Caco-2 (cell line): ENCODE results near the gene LPIN1. TPM values are rescaled to one million over a fixed set of nuclear protein-coding genes. Genes with fewer than 3 reads are reported as not detected.

Experiments
- BruUV-seq: library from RNA; stranded (reverse); fragments of 400-500 nt; replicated peaks from 2 replicates; lab custom pipeline; 2021; lab: Mats Ljungman, UMichigan
- CTCF ChIA-PET: fragments of 300-600 bp; sonication (Branson Sonifier 250); formaldehyde crosslinking; loops from one replicate; lab custom pipeline; 2022; ENCODE audit warnings: antibody characterized with exemption; lab: Charles Lee
- POLR2A ChIA-PET: fragments of 300-600 bp; sonication (Branson Sonifier 250); formaldehyde crosslinking; loops from one replicate; lab custom pipeline; 2022; ENCODE audit warnings: antibody characterized with exemption; lab: Charles Lee
- DNase-seq, 2 experiments: peaks; one replicate each; pipeline versions ENCODE4 v3.0.0 to v3.0.0-alpha.2; 2020 to 2022
- H3K27me3 ChIP-seq: replicated peaks from 2 replicates; pipeline ENCODE4 v1.6.0; 2011; ENCODE audit warnings: low read length; ENCODE audit not compliant: control insufficient read depth, insufficient read depth
- H3K36me3 ChIP-seq: 2 replicates; pipeline ENCODE4 v1.5.1; 2011; ENCODE audit warnings: low read length; ENCODE audit not compliant: control insufficient read depth, insufficient read depth
- H3K4me1 ChIP-seq: fragments of 250-450 bp; sonication (Bioruptor Pico); 2 replicates; pipeline ENCODE4 v1.5.1; 2020; ENCODE audit warnings: mild to moderate bottlenecking
- H3K4me3 ChIP-seq: 2 replicates; pipeline ENCODE4 v1.5.1; 2011; ENCODE audit warnings: low read depth, mild to moderate bottlenecking, control low read depth, low read length
- H3K9me3 ChIP-seq: fragments of 250-450 bp; sonication (Bioruptor Pico); 2 replicates; pipeline ENCODE4 v1.5.1; 2020; ENCODE audit warnings: mild to moderate bottlenecking, moderate library complexity
- H3K27ac Mint-ChIP-seq: one replicate; pipeline ENCODE4 v1.8.0; 2022; ENCODE audit warnings: mixed read lengths; ENCODE audit not compliant: unreplicated experiment
- H3K27me3 Mint-ChIP-seq: one replicate; pipeline ENCODE4 v1.8.0; 2022; ENCODE audit warnings: mixed read lengths; ENCODE audit not compliant: insufficient read depth, unreplicated experiment
- H3K36me3 Mint-ChIP-seq: one replicate; pipeline ENCODE4 v1.8.0; 2022; ENCODE audit warnings: mild to moderate bottlenecking, mixed read lengths; ENCODE audit not compliant: insufficient read depth, unreplicated experiment
- H3K4me1 Mint-ChIP-seq: one replicate; pipeline ENCODE4 v1.8.0; 2022; ENCODE audit warnings: low read depth, mixed read lengths; ENCODE audit not compliant: unreplicated experiment
- H3K4me3 Mint-ChIP-seq: one replicate; pipeline ENCODE4 v1.8.0; 2022; ENCODE audit warnings: mild to moderate bottlenecking, moderate library complexity, mixed read lengths; ENCODE audit not compliant: unreplicated experiment
- H3K9me3 Mint-ChIP-seq: one replicate; pipeline ENCODE4 v1.8.0; 2022; ENCODE audit warnings: mixed read lengths; ENCODE audit not compliant: unreplicated experiment
- CTCF ChIP-seq, 2 experiments: fragments of 200-600 bp in 1 of 2; IDR thresholded peaks; 1 replicate in 1 of 2; 2 replicates in 1 of 2; pipeline versions ENCODE4 v1.5.1 to v1.8.0; 2011 to 2022; ENCODE audit warnings: antibody characterized with exemption in 1 of 2, control low read depth in 1 of 2, inconsistent platforms in 1 of 2, low read depth in 1 of 2, low read length in 1 of 2, mild to moderate bottlenecking in 1 of 2, moderate library complexity in 1 of 2; ENCODE audit not compliant: insufficient read depth in 1 of 2, severe bottlenecking in 1 of 2, unreplicated experiment in 1 of 2
- intact Hi-C: fragments of 100-400 bp; cut with micrococcal nuclease; formaldehyde crosslinking; loops from one replicate; pipeline ENCODE4 v1.10.0; 2022; ENCODE audit not compliant: unreplicated experiment
- total RNA-seq: library from RNA; stranded (reverse); gene quantifications from 2 replicates; pipeline ENCODE4 v1.2.3, GENCODE V29; 2022

LPIN1 gene
- total RNA-seq, 1 experiment from 2014 or later, result 12.5 TPM

GRCh38 chr2:11769516-11769915 lies 23.1 kb downstream of the LPIN1 start:
- intact Hi-C loops, result no loop called here
- no peak overlapping the region for H3K4me3 ChIP-seq
- CTCF ChIA-PET, result no interaction called here
- no peaks in the 10 kb centered on the region for H3K4me1 Mint-ChIP-seq
- no peaks in the 10 kb centered on the region for H3K9me3 ChIP-seq
- no peaks in the 10 kb centered on the region for H3K27me3 Mint-ChIP-seq
- no peaks in the 10 kb centered on the region for H3K4me1 ChIP-seq
- H3K36me3 ChIP-seq, result no peaks in the 10 kb centered on the region; the same call in none of the 2 replicates
- H3K27ac Mint-ChIP-seq, result no peak overlapping the region
- H3K27me3 ChIP-seq, result no peaks in the 10 kb centered on the region
- no peaks in the 10 kb centered on the region for H3K9me3 Mint-ChIP-seq
- no peak for TF ChIP-seq CTCF (IDR thresholded peaks at IDR 0.05; ENCODE audit: insufficient read depth in 1 of 2, low read depth in 1 of 2, low read length in 1 of 2, severe bottlenecking in 1 of 2, unreplicated experiment in 1 of 2)
- H3K4me3 Mint-ChIP-seq, result no peak overlapping the region
- peaks cover 7% of the 10 kb centered on the region for H3K36me3 Mint-ChIP-seq
- BruUV-seq, result no TSS peak
- no peak for DNase-seq
- POLR2A ChIA-PET, result no interaction called here

- Histone ChIP-seq H3K9me3 (no peaks in the 10 kb centered on the region), H3K4me3 (no peak overlapping the region), H3K36me3 (no peaks in the 10 kb centered on the region; the same call in none of the 2 replicates), H3K4me1 (no peaks in the 10 kb centered on the region), H3K27me3 (no peaks in the 10 kb centered on the region)
- no peak overlapping the region for H3K27ac Mint-ChIP-seq
- H3K4me3 Mint-ChIP-seq, result no peak overlapping the region
- no peaks in the 10 kb centered on the region for H3K27me3 Mint-ChIP-seq
- peaks cover 7% of the 10 kb centered on the region for H3K36me3 Mint-ChIP-seq
- no peaks in the 10 kb centered on the region for H3K4me1 Mint-ChIP-seq
- no peaks in the 10 kb centered on the region for H3K9me3 Mint-ChIP-seq
- POLR2A ChIA-PET, result no interaction called here
- CTCF ChIA-PET, result no interaction called here
- intact Hi-C loops, result no loop called here
- TF ChIP-seq CTCF (IDR thresholded peaks at IDR 0.05; ENCODE audit: insufficient read depth in 1 of 2, low read depth in 1 of 2, low read length in 1 of 2, severe bottlenecking in 1 of 2, unreplicated experiment in 1 of 2), result no peak
- no TSS peak for BruUV-seq
- no peak for DNase-seq
Observed at GRCh38 chr2:11770531-11771188, 24.2 kb downstream of the LPIN1 start.

- H3K27ac Mint-ChIP-seq, result no peak overlapping the region
- no peaks in the 10 kb centered on the region for H3K4me1 Mint-ChIP-seq
- no peaks in the 10 kb centered on the region for H3K9me3 Mint-ChIP-seq
- no peaks in the 10 kb centered on the region for H3K9me3 ChIP-seq
- no peak for TF ChIP-seq CTCF (IDR thresholded peaks at IDR 0.05; ENCODE audit: insufficient read depth in 1 of 2, low read depth in 1 of 2, low read length in 1 of 2, severe bottlenecking in 1 of 2, unreplicated experiment in 1 of 2)
- no peaks in the 10 kb centered on the region for H3K27me3 ChIP-seq
- H3K27me3 Mint-ChIP-seq, result no peaks in the 10 kb centered on the region
- peaks cover 5% of the 10 kb centered on the region; the same call in 1 of the 2 replicates for H3K4me1 ChIP-seq
- no peaks in the 10 kb centered on the region; the same call in 1 of the 2 replicates for H3K36me3 ChIP-seq
- no TSS peak for BruUV-seq
- CTCF ChIA-PET, result no interaction called here
- intact Hi-C loops, result no loop called here
- H3K36me3 Mint-ChIP-seq, result peaks cover 7% of the 10 kb centered on the region
- DNase-seq, result no peak
- H3K4me3 Mint-ChIP-seq, result no peak overlapping the region
- POLR2A ChIA-PET, result no interaction called here
- no peak overlapping the region for H3K4me3 ChIP-seq
Observed at GRCh38 chr2:11771971-11772615, 25.7 kb downstream of the LPIN1 start.
